ENCODE measurements around the gene GMPR. TPM values are rescaled to one million over a fixed set of nuclear protein-coding genes. Genes with fewer than 3 reads are reported as not detected.

GMPR gene
- total and polyA plus RNA-seq, 8 donors, result 9.8 to 46.3 (median 26.9) TPM

DNA sequence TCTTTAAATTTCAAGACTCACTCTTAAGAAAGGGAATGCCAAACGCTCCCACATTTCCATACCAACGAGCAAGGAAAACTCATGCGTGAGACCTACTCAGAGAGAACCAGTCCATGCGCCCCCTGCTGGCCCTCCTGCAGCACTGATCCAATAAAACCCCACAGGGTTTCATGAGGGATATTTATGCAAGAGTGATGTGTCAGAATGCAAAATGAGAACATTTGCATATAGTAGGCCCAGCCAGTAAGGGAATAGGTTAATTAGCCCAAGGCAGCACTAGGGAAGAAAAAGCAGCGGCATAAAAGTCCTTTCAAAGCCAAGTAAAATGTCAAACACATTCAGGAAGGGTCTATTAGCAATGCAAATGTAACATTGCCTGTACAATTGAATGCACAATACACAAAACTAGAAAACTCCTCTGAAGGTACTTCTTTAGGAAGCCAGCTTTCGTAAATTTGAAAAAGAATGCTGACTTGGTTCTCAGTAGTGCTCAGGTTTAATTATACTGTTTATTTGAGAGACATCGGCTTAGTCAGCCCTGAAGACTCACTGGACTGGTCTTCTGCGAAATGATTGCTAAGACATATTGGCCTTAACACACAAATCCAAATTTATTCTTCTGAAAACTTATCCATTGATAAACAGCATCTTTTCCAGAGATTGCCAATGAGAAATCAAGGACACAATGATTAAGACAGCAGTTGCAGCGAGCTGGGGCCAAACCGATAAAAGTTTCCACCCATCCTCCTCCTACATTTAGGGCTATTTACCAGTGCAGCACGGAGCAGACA, 93.2 kb downstream of the GMPR start:
- Histone ChIP-seq H3K4me1 (peaks cover 7 to 41% (median 22%) of the 10 kb centered on the region in 4 donors), H3K9me3 (no peaks in the 10 kb centered on the region), H3K36me3 (peaks cover 13 to 18% (median 16%) of the 10 kb centered on the region in 4 donors), H3K4me3 (no peak overlapping the region), H3K27ac (peak overlapping the region in 2 of 5 donors; percentile 11 to 23), H3K27me3 (no peaks in the 10 kb centered on the region)
- no peak for TF ChIP-seq EP300 (IDR thresholded peaks at IDR 0.05)
- TF ChIP-seq, protein P1, sequence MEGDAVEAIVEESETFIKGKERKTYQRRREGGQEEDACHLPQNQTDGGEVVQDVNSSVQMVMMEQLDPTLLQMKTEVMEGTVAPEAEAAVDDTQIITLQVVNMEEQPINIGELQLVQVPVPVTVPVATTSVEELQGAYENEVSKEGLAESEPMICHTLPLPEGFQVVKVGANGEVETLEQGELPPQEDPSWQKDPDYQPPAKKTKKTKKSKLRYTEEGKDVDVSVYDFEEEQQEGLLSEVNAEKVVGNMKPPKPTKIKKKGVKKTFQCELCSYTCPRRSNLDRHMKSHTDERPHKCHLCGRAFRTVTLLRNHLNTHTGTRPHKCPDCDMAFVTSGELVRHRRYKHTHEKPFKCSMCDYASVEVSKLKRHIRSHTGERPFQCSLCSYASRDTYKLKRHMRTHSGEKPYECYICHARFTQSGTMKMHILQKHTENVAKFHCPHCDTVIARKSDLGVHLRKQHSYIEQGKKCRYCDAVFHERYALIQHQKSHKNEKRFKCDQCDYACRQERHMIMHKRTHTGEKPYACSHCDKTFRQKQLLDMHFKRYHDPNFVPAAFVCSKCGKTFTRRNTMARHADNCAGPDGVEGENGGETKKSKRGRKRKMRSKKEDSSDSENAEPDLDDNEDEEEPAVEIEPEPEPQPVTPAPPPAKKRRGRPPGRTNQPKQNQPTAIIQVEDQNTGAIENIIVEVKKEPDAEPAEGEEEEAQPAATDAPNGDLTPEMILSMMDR (IDR thresholded peaks at IDR 0.05), result peak in 5 of 7 experiments; percentile 77 to 94 (median 89)
- TF ChIP-seq POLR2AphosphoS5 (IDR thresholded peaks at IDR 0.05), result peak in 1 of 3 donors; percentile 20
- intact Hi-C loops (cut with DNase I; ENCODE audit: low total_unique reads), result loop anchor here (10.0 kb wide), 1 partner anchor 443 kb away; no protein-coding TSS in a partner anchor
- 19 to 28% (median 24%) methylated on average over 11 of the region's 11 CpGs for WGBS, 5 donors
- DNase-seq, result peak; percentile 72 to 86

DNA sequence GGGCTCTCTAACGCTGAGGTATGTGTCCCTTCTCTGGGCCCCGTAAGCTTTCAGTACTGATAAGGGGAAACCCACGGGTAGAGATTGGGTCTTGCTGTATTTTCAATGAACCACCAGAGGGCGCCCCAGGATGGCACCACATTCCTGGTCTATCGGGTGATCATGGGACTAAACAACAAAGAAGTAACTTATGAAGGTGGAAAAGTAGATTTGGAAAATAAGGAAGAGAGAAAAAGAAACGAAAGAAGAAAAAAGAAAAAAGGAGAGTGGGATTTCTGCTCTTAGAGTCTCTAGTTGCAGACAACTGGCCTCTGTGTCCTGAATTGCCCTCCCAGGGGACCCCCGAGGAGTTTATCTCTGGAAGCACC, 93.8 kb downstream of the GMPR start:
- Histone ChIP-seq H3K27me3 (no peaks in the 10 kb centered on the region), H3K9me3 (no peaks in the 10 kb centered on the region), H3K4me1 (peaks cover 12 to 47% (median 24%) of the 10 kb centered on the region in 4 donors), H3K4me3 (no peak overlapping the region), H3K36me3 (peaks cover 10 to 12% (median 10%) of the 10 kb centered on the region in 4 donors), H3K27ac (peak overlapping the region in 2 of 5 donors; percentile 23 to 47)
- peak; percentile 87 to 93 for DNase-seq
- intact Hi-C loops (cut with DNase I; ENCODE audit: low total_unique reads), result loop anchor here (10.0 kb wide), 1 partner anchor 443 kb away; no protein-coding TSS in a partner anchor
- WGBS, 5 donors, result 3 to 7% (median 4%) methylated on average over 7 of the region's 7 CpGs
- TF ChIP-seq POLR2AphosphoS5 (IDR thresholded peaks at IDR 0.05) (peak in 1 of 3 donors; percentile 24), EP300 (IDR thresholded peaks at IDR 0.05) (no peak), POLR2A (IDR thresholded peaks at IDR 0.05) (no peak)
- TF ChIP-seq, protein P1 (IDR thresholded peaks at IDR 0.05), result peak in 5 of 7 experiments; percentile 83 to 94 (median 89)

DNA sequence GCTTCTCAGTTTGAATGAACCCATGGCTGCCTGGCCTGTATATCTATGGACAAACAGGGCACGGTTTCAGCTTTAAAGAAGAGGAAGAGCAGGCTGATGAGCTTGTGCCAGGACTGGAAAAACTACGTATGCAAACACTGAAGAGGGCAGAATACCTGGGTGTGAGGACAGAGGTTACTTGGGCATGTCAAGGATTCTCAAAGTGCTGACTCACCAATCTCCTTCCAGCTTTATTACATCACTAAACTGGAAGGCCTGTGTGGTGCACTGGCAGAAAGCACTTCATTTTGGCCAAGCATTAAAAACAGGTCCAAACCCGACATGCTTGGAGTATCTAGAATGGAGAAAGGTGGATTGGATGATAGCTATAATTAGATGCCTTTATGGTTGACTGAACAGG, 95.2 kb downstream of the GMPR start:
- DNase-seq, result no peak
- Histone ChIP-seq H3K4me3 (no peak overlapping the region), H3K27me3 (no peaks in the 10 kb centered on the region), H3K4me1 (peaks cover 14 to 61% (median 35%) of the 10 kb centered on the region in 4 donors), H3K27ac (peak overlapping the region in 1 of 5 donors; percentile 47), H3K9me3 (no peaks in the 10 kb centered on the region), H3K36me3 (no peaks in the 10 kb centered on the region)
- intact Hi-C loops (cut with DNase I; ENCODE audit: low total_unique reads), result loop anchor here (10.0 kb wide), 1 partner anchor 441 kb away; no protein-coding TSS in a partner anchor
- TF ChIP-seq POLR2A (IDR thresholded peaks at IDR 0.05) (no peak), EP300 (IDR thresholded peaks at IDR 0.05) (no peak), POLR2AphosphoS5 (IDR thresholded peaks at IDR 0.05) (peak in 1 of 3 donors; percentile 5)
- WGBS, 5 donors, result 63 to 77% (median 73%) methylated on average over 3 of the region's 3 CpGs

DNA sequence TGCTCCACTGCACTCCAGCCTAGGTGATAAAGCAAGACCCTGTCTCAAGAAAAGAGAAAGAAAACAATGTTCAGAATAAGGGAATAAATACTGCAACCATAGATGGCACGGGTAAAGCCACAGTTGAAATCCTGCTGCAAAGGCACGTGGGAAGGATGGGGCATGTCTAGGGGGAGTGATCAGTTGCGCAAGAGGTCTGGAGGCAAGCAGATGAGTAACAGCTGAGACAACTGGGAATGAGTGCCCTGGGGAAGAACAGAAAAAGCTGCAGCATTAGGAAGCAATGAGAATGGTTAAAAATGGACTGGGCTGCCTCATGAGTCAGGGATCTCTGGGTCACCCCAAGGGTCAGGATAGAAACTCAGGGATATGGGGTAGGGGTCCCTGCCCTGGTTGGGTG, 96.3 kb downstream of the GMPR start:
- peak overlapping the region in 3 of 5 donors; percentile 18 to 56 (median 47) for H3K27ac ChIP-seq
- no peak for DNase-seq
- no peaks in the 10 kb centered on the region for H3K27me3 ChIP-seq
- TF ChIP-seq, protein P1 (IDR thresholded peaks at IDR 0.05), result no peak
- TF ChIP-seq EP300 (IDR thresholded peaks at IDR 0.05) (no peak), POLR2AphosphoS5 (IDR thresholded peaks at IDR 0.05) (peak in 2 of 3 donors; percentile 36 to 62), POLR2A (IDR thresholded peaks at IDR 0.05) (no peak)
- intact Hi-C loops (cut with DNase I; ENCODE audit: low total_unique reads), result loop anchor here (10.0 kb wide), 1 partner anchor 440 kb away; no protein-coding TSS in a partner anchor
- no peaks in the 10 kb centered on the region for H3K36me3 ChIP-seq
- H3K4me1 ChIP-seq, result peaks cover 14 to 70% (median 45%) of the 10 kb centered on the region in 4 donors
- WGBS, 5 donors, result 58 to 86% (median 72%) methylated on average over 3 of the region's 3 CpGs
- no peak overlapping the region for H3K4me3 ChIP-seq
- H3K9me3 ChIP-seq, result no peaks in the 10 kb centered on the region
